Muscle layer of duodenum (tissue), 2 donors: Measurements from ENCODE around the gene MYLK4.

Experiments used
- H3K27ac ChIP-seq: one replicate; pipeline ENCODE4 v1.7.0; 2013; ENCODE audit warnings: mild to moderate bottlenecking, low read length
- H3K27me3 ChIP-seq: one replicate; pipeline ENCODE4 v1.7.0; 2013; ENCODE audit warnings: low read depth, mild to moderate bottlenecking, control low read depth, low read length
- H3K36me3 ChIP-seq, 2 donors: one replicate each; pipeline ENCODE4 v1.7.0; 2013; ENCODE audit warnings: low read length in 2 of 2, control low read depth in 1 of 2, mild to moderate bottlenecking in 1 of 2; ENCODE audit not compliant: insufficient read depth in 2 of 2, control insufficient read depth in 1 of 2
- H3K4me1 ChIP-seq, 2 donors: one replicate each; pipeline ENCODE4 v1.7.0; 2013; ENCODE audit warnings: low read length in 2 of 2, mild to moderate bottlenecking in 2 of 2, control low read depth in 1 of 2, moderate library complexity in 1 of 2; ENCODE audit not compliant: insufficient read depth in 2 of 2, control insufficient read depth in 1 of 2
- H3K4me3 ChIP-seq, 2 donors: one replicate each; pipeline ENCODE4 v1.7.0; 2013; ENCODE audit warnings: low read length in 2 of 2, low read depth in 1 of 2, mild to moderate bottlenecking in 1 of 2
- H3K9me3 ChIP-seq, 2 donors: one replicate each; pipeline ENCODE4 v1.7.0; 2013; ENCODE audit warnings: low read length in 2 of 2, control low read depth in 1 of 2, mild to moderate bottlenecking in 1 of 2; ENCODE audit not compliant: control insufficient read depth in 1 of 2
- donor health status: healthy.

The MYLK4 gene

DNA sequence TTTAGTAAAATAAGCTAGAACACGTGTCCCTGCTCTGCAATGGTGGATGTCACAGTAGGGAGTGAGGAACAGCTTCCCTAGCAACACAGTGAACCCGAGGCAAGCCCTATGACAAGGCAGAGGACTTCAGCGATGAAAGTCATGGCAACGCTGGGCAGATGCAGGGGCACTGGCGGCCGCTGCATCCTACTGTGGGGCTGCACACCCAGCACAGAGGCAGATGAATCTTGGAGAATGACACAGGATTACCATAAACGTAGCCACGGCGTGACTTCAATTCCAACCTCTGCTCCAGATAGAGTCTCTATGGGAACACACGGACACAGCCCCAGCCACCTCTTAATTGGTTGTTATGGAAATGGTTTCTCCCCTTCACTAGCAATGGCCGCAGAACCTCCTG is 64.2 kb downstream of the MYLK4 start:
- Histone ChIP-seq H3K27me3 (no peaks in the 10 kb centered on the region), H3K4me3 (no peak overlapping the region), H3K27ac (no peak overlapping the region), H3K9me3 (no peaks in the 10 kb centered on the region), H3K4me1 (no peaks in the 10 kb centered on the region), H3K36me3 (no peaks in the 10 kb centered on the region)

DNA sequence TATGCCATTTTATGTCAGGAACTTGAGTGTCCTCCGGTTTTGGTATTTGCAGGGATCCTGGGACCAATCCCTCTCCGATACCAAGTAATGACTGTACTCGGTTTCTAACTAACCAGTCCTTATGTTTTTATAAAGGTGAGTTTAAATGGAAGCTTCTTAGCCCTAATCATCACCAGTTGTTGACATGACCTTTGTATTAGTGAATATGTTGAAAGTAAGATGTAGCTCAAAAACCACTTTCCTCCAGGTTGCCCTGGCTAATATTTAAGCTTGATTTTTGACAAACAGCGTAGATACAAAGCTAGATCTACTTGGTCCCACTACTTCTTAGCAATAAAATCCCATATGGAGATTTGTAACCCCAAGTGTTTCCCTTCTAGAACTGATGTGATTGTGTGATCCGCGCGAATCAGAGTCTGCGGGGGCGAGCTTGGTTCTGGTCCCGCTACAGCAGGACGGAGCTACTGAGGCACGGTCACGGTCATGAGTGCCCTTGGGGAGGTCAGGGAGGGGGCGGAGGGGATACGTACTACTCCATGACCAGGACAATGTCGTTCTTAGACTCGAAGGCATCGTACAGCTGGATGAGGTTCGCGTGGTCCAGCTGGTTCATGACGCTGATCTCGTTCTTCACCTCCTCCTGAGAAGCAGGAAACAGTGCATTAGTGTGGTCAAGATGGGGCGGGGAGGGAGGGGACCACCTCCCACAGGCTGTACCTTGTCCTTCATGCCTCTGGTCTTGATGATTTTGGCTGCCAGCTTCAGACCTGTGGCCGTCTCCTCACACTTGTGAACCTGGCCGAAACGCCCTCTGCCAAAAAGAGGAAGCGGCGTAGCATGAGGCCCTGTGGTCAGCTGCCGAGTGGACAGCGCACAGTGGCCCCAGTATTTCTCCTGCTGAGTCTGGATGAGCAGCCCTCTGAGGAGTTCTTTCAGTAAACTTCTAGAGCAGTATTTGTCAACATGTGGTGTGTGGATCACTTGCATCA is 65.7 kb downstream of the MYLK4 start:
- H3K36me3 ChIP-seq = no peaks in the 10 kb centered on the region
- H3K9me3 ChIP-seq = no peaks in the 10 kb centered on the region
- no peaks in the 10 kb centered on the region for H3K27me3 ChIP-seq
- no peaks in the 10 kb centered on the region for H3K4me1 ChIP-seq
- H3K4me3 ChIP-seq = no peak overlapping the region
- H3K27ac ChIP-seq = no peak overlapping the region

DNA sequence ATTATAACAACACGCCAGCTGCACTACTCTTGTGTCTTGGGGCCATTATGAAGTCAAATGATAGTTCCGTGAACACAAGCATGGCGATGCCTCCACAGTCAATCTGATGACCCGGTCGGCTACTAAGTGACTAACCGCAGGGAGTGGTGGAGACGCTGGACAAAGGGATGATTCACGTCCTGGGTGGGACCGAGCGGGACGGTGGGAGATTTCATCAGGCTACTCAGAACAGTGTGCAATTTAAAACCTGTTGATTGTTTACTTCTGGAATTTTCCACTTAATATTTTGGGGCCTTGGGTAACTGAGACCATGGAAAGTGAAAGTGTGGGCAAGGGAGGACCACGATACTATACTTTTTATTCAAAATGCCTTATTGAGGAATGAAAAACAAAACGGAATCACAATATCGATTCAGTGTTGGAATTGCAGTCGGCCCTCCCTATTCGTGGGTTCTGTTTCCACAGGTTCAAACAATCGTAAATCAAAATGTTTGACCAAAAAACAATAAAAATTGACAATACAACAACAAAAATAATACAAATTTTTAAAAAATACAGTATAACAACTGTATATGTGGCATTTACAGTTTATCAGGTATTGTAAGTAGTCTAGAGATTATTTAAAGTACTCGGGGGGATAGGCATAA is 66.5 kb downstream of the MYLK4 start:
- H3K27me3 ChIP-seq = no peaks in the 10 kb centered on the region

DNA sequence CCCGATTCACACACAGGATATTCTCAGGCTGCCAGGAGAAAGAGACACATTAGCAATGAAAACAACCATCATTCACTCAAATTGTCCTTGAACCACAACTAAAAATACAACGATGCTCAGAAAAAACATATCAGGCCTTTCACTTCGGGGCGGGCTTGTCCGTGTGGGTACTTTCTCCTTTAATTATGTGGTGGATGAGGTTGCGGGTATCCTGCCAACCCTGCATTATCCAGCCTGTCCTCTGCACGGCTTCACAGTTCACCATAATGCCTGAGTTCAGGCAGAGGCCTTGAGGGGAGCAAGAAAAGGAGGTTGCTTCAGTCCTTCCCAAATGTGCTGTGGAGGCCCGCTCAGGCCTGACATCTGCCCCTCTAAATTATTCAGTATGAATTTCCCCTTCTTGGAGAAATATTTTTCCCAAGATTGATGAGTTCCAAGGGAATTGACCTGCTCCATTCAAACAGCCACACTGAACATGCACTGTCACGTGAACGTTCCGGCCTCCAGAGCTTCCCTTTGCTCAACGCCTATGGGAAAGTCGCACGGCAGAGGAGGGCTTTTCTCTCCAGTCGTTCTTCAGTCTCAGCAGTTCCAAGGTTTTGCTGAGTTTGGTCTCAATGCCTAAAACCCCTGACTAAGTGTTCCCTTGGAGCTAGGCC is 70.3 kb downstream of the MYLK4 start:
- Histone ChIP-seq H3K4me1 (no peaks in the 10 kb centered on the region), H3K4me3 (no peak overlapping the region), H3K27ac (no peak overlapping the region), H3K36me3 (no peaks in the 10 kb centered on the region), H3K27me3 (no peaks in the 10 kb centered on the region), H3K9me3 (no peaks in the 10 kb centered on the region)

More for the DNA sequence above, 66.5 kb downstream of the MYLK4 start:
- Histone ChIP-seq H3K36me3 (no peaks in the 10 kb centered on the region), H3K27ac (no peak overlapping the region), H3K4me1 (no peaks in the 10 kb centered on the region), H3K9me3 (no peaks in the 10 kb centered on the region), H3K4me3 (no peak overlapping the region)

DNA sequence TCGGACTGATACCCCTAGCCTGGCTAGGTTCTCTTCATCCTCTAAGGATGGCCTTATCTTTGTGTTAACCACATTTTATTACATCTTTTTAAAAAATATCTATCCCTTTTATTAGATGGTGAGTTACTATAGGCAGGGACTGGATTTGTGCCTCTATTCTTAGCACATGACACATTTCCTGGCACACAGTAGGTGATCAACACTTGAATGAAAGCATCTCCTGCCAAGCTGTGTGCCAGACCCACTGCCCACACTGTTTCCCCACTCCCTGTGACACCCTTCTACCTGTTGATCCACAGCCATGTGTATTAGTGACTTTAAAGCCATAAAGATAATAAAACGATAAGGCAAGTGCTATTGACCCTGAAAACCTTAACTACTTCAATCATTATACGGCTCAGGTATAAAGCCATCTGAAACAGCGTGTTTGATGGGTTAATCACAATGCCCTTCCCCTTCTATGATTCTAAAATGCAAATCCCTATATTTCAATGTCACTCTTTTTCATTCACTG is 73.6 kb downstream of the MYLK4 start:
- Histone ChIP-seq H3K4me1 (no peaks in the 10 kb centered on the region), H3K9me3 (no peaks in the 10 kb centered on the region), H3K36me3 (no peaks in the 10 kb centered on the region), H3K27ac (no peak overlapping the region), H3K4me3 (no peak overlapping the region), H3K27me3 (no peaks in the 10 kb centered on the region)

DNA sequence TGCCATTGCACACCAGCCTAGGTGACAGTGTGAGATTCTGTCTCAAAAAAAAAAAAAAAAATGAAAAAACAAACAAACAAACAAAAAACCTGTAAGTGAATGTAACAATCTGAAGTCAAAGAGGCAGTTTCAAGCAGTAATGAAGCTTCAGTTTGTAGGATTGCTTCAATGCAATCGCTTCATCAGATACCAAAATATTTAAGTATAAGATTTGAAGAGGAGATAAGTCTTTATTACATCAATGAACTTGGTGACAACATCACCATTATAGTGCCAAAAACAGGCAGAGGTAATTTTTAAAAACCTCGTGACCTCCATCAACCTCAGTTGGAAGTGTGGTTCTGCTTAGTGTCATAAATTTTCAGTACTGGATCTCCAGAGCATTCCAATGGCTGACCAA is 74.7 kb downstream of the MYLK4 start:
- Histone ChIP-seq H3K36me3 (no peaks in the 10 kb centered on the region), H3K4me1 (no peaks in the 10 kb centered on the region), H3K27me3 (no peaks in the 10 kb centered on the region)

DNA sequence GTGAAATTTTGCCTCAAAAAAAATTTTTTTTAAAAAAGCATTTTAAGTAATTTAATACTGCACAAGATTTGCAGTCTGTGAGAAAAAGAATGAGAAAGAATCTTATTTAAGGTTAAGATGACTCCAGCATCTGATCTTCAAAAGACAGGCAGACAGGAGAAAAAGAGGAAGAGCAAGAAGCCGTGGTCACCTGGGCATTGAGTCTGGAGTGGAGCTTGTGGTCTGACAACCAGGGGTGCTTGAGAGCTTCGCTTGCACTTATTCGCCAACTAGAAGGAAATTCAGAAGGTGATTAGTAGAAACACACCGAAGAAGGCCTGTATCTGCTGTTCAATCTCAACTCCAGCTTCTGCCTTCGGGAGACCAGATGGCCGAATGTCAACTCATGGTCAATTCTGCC is 75.9 kb downstream of the MYLK4 start:
- Histone ChIP-seq H3K4me3 (no peak overlapping the region), H3K4me1 (no peaks in the 10 kb centered on the region)

More for the DNA sequence above, 74.7 kb downstream of the MYLK4 start:
- Histone ChIP-seq H3K4me3 (no peak overlapping the region), H3K27ac (no peak overlapping the region), H3K9me3 (no peaks in the 10 kb centered on the region)

DNA sequence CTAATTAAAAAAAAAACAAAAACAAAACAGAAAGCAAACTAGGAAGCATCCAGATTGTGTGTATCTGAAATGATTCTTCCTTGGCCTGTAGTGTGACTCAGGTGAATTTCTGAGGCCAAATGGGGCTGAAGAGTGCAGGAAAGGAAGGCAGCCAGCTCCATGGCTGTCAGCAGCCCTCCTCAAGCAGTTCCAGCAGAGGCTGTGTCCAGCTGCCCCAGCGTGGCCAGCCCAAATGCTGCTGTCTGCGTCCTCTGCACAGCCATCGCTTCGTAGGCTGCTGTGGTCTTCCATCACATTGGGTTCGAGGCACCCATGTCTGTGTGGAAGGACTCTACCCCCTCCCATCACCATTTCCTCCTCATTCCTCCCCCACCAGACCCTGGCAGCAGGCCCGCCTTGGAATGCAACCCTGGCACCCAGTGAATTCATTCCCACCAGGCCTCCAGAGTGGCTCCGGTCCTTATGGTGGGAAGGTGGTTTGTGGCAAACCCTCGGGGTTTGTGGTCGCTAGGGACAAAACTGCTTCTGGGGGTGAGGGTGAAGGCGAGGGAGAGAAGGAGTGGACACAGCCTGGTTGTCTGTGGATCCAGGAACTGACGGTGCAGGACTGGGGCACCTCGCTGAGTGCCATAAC is 81.5 kb downstream of the MYLK4 start:
- Histone ChIP-seq H3K4me3 (no peak overlapping the region), H3K27me3 (no peaks in the 10 kb centered on the region), H3K27ac (no peak overlapping the region), H3K9me3 (no peaks in the 10 kb centered on the region), H3K36me3 (no peaks in the 10 kb centered on the region), H3K4me1 (no peaks in the 10 kb centered on the region)

More for the DNA sequence above, 75.9 kb downstream of the MYLK4 start:
- Histone ChIP-seq H3K9me3 (no peaks in the 10 kb centered on the region), H3K27ac (no peak overlapping the region), H3K27me3 (no peaks in the 10 kb centered on the region), H3K36me3 (no peaks in the 10 kb centered on the region)

DNA sequence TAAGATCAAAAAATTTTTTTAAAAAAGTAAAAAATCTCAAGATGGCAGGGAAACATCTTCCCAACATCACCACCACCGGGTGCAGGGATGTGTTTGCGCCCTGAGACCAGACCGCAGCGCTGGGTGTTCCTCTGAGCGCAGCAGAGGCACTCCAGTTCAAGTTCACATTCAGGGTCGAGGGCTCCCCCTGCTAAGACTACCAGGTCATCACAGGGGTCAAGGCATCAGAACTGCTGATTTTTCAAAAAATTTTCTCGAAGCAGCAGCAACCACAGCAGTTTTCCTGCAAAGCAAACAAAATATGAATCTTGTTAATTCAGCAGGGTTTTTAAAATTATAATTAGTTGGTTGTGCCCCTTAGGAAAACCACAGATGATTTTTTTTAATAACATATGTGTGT is 83.1 kb downstream of the MYLK4 start:
- H3K4me3 ChIP-seq = no peak overlapping the region
- no peaks in the 10 kb centered on the region for H3K36me3 ChIP-seq
- no peaks in the 10 kb centered on the region for H3K4me1 ChIP-seq
- no peak overlapping the region for H3K27ac ChIP-seq
- no peaks in the 10 kb centered on the region for H3K9me3 ChIP-seq
- no peaks in the 10 kb centered on the region for H3K27me3 ChIP-seq

DNA sequence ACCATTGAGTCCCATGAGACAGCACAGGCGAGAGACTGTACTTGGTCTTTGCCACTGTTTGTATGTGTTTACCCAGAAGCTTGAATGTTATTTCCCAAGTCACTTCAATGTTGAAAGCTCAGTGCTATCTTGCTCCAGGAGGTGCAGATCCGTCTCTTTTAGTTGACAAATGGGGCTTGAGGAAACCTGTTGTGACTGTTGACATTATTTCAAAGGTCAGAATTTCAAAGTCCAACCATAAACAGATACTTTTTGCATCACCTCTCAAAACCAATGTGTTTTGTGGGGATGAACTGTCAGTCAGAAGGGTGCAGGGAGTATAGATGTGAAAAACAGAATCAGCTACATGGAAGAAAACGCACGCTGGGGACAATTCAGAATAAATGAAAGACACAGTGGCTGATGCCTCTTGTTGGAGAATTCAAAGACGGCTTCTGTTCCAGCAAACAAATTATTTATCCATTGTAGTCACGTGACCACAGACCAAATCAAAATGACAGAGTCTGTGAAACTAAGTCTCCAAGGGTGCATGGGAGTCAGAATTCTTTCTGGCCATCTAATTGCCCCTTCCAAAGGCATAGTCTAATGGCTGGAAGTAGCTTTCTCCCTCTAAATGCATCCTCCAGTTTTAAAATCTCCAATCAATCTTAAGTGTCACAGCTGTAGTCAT is 83.7 kb downstream of the MYLK4 start:
- H3K27me3 ChIP-seq = no peaks in the 10 kb centered on the region
- no peaks in the 10 kb centered on the region for H3K36me3 ChIP-seq
- no peak overlapping the region for H3K4me3 ChIP-seq
- H3K27ac ChIP-seq = no peak overlapping the region
- no peaks in the 10 kb centered on the region for H3K4me1 ChIP-seq
- H3K9me3 ChIP-seq = no peaks in the 10 kb centered on the region
